Measurements from ENCODE around the gene PSMD4. TPM values are rescaled to one million over a fixed set of nuclear protein-coding genes. Genes with fewer than 3 reads are reported as not detected.

The PSMD4 gene
- total RNA-seq, 4 donors from 2014 or later = 263 to 439 (median 340) TPM

- H3K4me3 ChIP-seq = no peak overlapping the region
- no peak for TF ChIP-seq CTCF (IDR thresholded peaks at IDR 0.05 in 4 of 5, conservative IDR thresholded peaks at IDR 0.05 in 1 of 5)
- TF ChIP-seq POLR2A (IDR thresholded peaks at IDR 0.05) = no peak
- ATAC-seq = no peak
- intact Hi-C loops (cut with DNase I; ENCODE audit: low total_unique reads) (no loop called here), in situ Hi-C loops (cut with MboI; ENCODE audit: low sequenced_read_pairs in 4 of 4) (loop anchor here in 1 of 4 donors (10.0 kb wide), 1 partner anchor 105 kb away; the partner anchor contains the start of gene PSMB4)
- no peaks in the 10 kb centered on the region for H3K9me3 ChIP-seq
- H3K4me1 ChIP-seq = no peaks in the 10 kb centered on the region
- no peak overlapping the region for H3K27ac ChIP-seq
- H3K27me3 ChIP-seq = no peaks in the 10 kb centered on the region
- H3K36me3 ChIP-seq = peaks cover 0 to 83% of the 10 kb centered on the region in 2 donors
- no peak for DNase-seq
Measured at GRCh38 chr1:151289991-151290708, 35.6 kb downstream of the PSMD4 start.

GRCh38 chr1:151290709-151291303 is 36.3 kb downstream of the PSMD4 start:
- no peak for ATAC-seq
- in situ Hi-C loops (cut with MboI; ENCODE audit: low sequenced_read_pairs in 4 of 4) = loop anchor here in 1 of 4 donors (10.0 kb wide), 1 partner anchor 104 kb away; the partner anchor contains the start of gene PSMB4
- H3K27ac ChIP-seq = no peak overlapping the region
- TF ChIP-seq POLR2A (IDR thresholded peaks at IDR 0.05) (no peak), CTCF (IDR thresholded peaks at IDR 0.05 in 4 of 5, conservative IDR thresholded peaks at IDR 0.05 in 1 of 5) (no peak)
- H3K4me1 ChIP-seq = no peaks in the 10 kb centered on the region
- H3K9me3 ChIP-seq = no peaks in the 10 kb centered on the region
- no peaks in the 10 kb centered on the region for H3K27me3 ChIP-seq
- H3K36me3 ChIP-seq = peaks cover 0 to 90% of the 10 kb centered on the region in 2 donors
- intact Hi-C loops (cut with DNase I; ENCODE audit: low total_unique reads) = no loop called here
- H3K4me3 ChIP-seq = no peak overlapping the region
- DNase-seq = no peak

- no peaks in the 10 kb centered on the region for H3K27me3 ChIP-seq
- no peak overlapping the region for H3K4me3 ChIP-seq
- in situ Hi-C loops (cut with MboI; ENCODE audit: low sequenced_read_pairs in 4 of 4) (loop anchor here in 1 of 4 donors (10.0 kb wide), 1 partner anchor 102 kb away; the partner anchor contains the start of gene PSMB4), intact Hi-C loops (cut with DNase I; ENCODE audit: low total_unique reads) (no loop called here)
- H3K27ac ChIP-seq = no peak overlapping the region
- H3K36me3 ChIP-seq = peaks cover 6 to 93% of the 10 kb centered on the region in 2 donors
- DNase-seq (no peak), ATAC-seq (no peak)
- H3K9me3 ChIP-seq = no peaks in the 10 kb centered on the region
- no peaks in the 10 kb centered on the region for H3K4me1 ChIP-seq
- TF ChIP-seq POLR2A (IDR thresholded peaks at IDR 0.05) (no peak), CTCF (IDR thresholded peaks at IDR 0.05 in 4 of 5, conservative IDR thresholded peaks at IDR 0.05 in 1 of 5) (no peak)
Measured at GRCh38 chr1:151292207-151293030, 37.9 kb downstream of the PSMD4 start.

- Histone ChIP-seq H3K36me3 (peaks cover 9 to 93% of the 10 kb centered on the region in 2 donors), H3K9me3 (no peaks in the 10 kb centered on the region), H3K27me3 (no peaks in the 10 kb centered on the region), H3K4me3 (no peak overlapping the region), H3K4me1 (no peaks in the 10 kb centered on the region), H3K27ac (no peak overlapping the region)
- ATAC-seq (no peak), DNase-seq (no peak)
- intact Hi-C loops (cut with DNase I; ENCODE audit: low total_unique reads) (no loop called here), in situ Hi-C loops (cut with MboI; ENCODE audit: low sequenced_read_pairs in 4 of 4) (loop anchor here in 1 of 4 donors (10.0 kb wide), 1 partner anchor 102 kb away; the partner anchor contains the start of gene PSMB4)
- TF ChIP-seq CTCF (IDR thresholded peaks at IDR 0.05 in 4 of 5, conservative IDR thresholded peaks at IDR 0.05 in 1 of 5) (no peak), POLR2A (IDR thresholded peaks at IDR 0.05) (no peak)
Measured at GRCh38 chr1:151293093-151293492, 38.6 kb downstream of the PSMD4 start.
